NCI-H2196 (cell line): ENCODE results near the gene ELMOD3.
A peak's percentile ranks its signal among the peaks of the same experiment; 100 is the strongest.
"Not testable (repeated sequence)": the region's sequence is repeated elsewhere in the genome, so short reads cannot be mapped to it uniquely, and the experiment has no call there.

Source experiments
- DNase-seq: peaks from one replicate; lab custom pipeline; 2025; ENCODE audit not compliant: unreplicated experiment; lab: John Stamatoyannopoulos, UW

ELMOD3 gene

DNA sequence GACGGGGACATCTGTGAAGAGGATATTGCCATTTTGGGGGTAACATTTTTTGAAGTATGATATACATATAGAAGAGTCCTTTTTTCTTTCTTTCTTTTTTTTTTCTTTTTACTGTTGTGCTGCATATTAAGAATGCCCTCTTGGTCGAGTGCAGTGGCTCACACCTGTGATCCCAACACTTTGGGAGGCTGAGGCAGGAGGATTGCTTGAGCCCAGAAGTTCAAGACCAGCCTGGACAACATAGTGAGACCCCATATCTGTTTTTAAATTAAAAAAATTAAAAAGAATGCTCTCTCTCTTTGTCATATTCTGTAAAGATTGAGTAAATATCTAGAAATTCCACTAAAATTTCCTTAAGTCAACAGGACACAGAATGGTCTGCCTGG lies 67.5 kb downstream of the ELMOD3 start:
- DNase-seq = no peak

DNA sequence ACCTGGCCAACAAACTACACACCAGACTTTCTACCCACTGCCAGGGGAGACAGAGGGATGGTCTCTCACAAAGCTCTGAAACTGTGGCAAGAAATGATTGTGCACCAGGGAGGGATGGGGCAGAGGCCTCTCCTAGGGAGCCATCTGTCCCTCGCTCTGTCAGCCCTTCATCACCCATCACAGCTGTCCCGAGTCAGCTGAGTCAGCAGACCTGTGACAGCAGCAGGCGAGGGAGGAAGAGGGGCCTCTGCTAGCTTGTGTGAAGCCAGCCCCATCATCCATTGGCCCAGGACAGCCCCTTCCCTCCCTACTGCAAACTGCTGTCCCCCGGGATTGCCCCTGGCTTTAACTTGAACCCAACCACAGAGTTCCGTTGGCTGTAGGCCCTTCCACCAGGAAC lies 69.0 kb downstream of the ELMOD3 start:
- DNase-seq = no peak

DNA sequence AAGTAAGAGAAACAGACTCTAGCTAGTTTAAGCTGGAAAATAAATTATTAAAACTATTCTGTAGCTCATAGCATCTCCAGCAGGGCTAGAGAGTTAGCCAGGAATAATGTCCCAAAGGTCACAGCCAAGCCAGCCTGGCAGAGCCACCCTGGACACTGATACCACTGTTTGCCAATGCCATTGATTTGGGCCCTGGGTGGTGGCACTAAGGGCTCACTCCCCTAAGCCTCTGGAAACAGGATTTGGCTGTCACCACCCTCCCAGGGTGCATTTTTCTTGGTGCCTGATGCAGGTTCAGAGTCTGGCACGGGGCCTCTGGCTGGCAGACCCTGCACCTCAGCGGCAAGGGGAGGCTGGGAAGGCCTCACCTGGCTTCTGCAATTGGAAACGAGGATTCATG lies 71.0 kb downstream of the ELMOD3 start:
- DNase-seq = no peak

DNA sequence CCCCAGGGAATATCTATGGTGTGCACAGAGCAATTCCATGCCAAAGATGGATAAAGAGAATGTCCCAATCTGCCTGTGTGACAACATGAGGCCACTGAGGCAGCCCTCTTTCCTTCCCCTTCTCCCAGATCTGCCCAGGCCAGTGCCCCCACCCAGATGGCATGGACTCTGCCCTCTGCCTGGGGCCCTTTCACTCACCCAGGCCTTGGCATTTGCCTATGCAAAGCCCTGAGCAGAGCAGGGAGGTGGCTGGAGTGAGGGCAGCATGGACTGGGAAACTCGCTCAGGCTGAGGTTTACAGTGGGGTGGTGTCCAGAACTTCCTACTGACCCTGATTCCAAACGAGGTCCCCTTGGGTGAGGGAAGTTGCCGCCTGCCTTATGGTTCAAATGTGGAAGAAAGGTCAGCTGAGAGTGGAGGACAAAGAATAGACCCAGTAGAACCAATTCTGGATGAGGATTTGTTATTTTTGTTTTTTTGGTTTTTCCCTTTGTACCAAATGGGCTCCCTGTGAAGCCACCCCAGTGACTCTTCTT lies 72.8 kb downstream of the ELMOD3 start:
- DNase-seq = no peak

DNA sequence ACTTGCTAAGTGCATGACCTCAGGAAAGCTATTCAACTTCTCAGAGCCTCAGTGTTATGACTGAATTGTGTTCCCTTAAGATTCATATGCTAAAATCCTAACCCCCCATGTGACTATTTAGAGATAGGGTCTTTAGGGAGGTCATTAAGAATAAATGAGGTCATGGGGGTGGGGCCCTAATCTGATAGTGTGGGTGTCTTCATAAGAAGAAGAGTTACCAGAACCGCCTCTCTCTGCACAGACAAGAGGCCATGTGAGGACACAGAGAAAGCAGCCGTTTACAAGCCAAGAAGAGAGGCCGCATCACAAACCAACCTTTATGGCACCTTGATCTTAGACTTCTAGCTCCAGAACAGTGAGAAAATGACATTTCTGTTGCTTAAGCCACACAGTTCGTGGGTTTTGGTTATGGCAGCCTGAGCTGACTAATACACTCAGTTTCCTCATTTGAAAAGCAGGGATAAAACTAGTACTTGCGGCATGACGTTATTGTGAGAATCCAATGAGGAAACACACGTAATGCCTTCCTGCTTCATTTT lies 73.8 kb downstream of the ELMOD3 start:
- DNase-seq = no peak

DNA sequence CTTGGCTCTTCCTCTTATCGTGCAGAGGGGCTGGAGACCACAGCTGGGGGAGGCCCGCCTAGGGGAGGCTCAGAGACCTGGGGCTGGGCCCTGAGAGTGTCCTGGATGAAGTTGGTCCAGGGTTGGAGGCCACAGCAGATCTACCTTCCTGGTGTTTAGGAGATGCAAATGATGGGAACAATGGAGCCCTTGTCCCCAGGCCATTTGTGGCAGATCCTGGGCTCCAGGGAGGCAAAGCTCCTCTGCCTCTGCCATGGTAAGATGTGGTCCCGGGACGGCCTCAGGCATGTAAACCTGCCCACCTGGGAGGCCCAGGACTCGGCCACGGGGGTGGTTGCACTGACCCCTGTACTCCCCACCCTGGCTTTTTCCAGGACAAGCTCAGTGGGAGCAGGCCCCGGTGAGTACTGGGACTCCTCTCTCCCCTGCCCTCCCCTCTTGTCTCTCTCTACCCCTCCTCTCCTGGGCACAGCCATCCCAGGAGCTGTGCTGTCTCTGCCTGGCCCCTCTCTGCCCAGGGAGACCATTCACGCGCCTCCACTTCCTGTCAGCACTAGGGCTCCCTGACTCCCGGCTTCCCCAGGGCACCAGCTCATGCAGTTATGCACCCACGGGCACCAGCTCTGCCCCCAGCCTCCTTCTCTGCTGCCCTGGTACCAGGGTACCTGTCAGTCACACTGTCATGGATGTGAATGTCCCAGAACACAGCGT lies 74.8 kb downstream of the ELMOD3 start:
- no peak for DNase-seq

DNA sequence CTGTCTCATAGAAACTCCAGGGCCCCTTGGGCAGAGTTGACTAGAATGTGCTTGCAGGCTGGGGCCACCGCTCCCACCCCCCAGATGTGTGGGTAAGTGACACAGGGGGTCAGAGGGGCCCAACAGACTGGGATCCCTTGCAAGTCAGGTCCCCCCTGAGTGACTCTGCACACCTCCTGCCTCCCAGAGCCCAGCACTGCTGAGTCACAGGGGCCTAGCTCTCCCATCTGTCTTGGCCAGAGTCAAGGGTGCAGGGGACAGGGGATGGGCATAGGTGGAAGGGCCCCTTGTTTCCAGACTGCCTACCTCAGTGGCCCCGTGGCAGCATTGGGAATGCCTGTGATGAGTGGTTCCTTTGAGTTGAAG lies 75.3 kb downstream of the ELMOD3 start:
- no peak for DNase-seq

DNA sequence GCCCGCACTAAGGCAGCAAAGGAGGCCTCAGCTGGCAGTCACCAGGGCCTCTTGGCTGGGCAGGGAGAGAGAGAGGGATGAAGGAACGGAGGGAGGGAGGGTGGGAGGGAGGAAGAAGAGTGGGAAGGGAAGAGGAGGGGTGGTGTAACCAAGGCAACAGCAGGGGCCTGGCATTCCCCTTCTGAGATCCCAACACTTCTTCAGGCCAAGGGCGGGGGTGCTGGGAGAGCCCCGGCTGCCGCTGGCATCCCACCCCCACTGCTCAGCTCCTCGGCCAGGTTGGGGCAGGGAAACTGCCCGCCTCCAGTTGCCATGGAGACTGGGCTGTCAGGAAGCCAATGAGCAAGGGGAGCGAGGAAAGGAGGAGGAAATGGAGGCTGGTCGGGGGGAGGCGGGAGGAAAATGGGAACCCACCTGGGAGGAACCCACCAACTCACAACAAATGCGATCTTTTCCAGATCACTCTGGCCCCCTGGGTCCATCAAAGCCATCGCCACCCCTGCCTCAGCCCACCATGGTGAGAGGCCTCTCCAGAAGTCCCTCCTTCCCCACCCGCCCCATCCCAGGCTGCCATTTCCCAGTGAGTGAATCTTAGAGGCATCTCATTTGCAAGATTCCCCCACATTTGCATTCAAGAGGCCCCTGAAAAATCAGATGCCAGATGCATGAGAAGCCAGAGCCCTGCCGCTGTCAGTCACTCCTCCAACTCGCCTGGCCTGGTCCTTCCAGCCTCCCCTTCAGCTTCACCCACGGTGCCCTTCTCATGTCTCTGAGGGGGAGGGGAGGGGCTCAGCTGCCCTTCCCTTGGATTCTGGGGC lies 76.4 kb downstream of the ELMOD3 start:
- DNase-seq = peak; percentile 22

DNA sequence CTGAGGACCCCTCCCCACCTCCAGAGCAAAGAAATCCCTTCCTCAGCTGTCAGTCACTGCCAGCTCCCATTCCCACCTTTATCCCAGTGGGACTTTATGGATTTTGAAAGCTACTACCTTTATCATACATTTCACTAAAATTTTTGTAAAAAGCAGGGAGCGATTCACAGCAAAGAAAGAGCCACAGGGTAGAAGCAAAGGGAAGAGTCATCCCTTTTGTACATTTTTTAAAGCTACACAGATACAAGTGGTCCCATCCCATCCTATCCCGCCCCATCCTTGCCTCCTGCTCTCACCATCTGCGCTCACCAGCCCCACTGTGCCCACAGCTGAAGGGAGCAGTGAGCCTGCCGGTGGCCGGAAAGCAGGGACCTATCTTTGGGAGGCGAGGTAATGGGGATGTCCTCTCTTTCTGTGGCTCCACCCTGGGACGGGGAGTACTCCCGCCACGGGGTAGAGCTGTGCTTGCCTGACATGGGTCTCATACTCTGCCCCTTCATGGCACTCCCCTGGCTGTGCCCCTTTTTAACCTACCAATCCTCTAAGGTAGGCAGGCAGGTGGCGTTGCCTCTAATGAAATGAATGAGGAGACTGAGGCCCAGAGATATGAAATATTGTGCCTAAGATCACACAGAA lies 77.1 kb downstream of the ELMOD3 start:
- DNase-seq = no peak

DNA sequence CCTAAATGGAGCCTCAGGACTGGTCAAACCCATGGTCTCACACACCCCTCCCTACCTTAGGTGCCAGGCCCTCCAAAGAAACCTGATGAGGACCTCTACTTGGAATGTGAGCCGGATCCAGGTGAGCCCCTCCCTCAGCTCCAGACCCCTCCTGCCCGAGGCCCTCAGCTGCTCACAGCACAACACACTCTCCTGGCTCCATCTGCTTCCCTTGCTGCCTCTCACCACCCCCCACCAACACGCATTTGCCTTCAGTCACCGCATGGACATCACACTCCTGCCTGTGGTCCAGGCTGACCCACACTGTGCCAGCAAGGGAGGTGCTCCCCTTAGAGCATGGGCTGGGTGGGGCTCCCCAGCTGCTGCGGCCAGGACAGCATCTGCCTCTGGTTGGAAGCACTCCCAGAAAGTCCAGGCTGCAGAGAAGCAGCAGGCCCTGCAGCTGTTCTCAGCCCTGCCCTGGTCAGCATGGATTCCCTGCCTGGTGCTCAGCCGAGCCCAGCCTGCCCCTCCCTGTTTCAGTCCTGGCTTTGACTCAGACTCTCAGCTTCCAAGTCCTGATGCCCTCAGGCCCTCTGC lies 79.0 kb downstream of the ELMOD3 start:
- peak; percentile 80 for DNase-seq

DNA sequence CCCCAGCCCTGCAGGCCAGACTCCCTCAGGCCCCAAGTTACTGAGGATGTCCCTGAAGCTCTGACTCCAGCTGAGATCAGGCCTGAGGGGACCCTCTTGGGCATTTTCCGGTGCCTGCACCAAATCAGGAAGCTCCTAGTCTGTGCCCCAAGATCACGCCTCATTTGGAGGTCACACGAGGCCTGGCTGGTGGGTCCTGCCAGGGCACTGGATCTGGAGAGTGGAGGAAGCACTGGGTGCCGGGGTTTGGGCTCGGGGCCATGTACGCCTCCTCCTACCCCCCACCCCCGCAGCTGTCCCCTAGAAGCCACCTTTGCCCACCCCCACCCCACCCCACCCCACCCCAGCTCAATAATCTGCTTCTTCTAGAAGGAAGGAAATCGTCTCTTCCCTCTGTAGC lies 80.1 kb downstream of the ELMOD3 start:
- DNase-seq = no peak

DNA sequence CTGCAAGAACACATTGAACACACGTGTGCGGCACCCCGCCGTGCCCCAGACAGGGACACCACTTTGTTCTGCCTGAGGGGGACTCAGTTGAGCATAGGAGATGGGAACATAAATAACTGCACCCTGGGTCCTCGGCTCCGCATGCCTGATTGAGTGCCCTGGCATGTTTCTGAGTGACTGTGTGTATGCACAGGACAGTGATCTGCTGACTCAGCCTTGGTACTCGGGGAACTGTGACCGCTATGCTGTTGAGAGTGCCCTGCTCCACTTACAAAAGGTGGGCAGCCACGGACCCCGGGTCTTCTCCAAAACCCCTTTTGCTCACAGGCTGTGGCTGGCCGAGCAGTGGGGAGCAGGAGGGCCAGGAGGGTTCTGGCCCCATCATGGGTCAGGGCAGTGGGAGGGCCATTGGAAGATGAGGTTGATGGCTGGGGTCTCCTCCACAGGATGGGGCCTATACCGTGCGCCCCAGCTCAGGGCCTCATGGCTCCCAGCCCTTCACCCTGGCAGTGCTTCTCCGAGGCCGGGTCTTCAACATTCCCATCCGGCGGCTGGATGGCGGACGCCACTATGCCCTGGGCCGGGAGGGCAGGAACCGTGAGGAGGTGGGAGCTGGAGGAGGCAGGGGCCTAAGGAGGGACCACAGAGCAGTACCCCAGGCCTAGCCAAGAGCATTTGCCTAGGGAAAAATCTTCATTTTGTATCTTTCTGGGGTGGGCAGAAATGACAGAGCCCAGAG lies 80.8 kb downstream of the ELMOD3 start:
- no peak for DNase-seq

DNA sequence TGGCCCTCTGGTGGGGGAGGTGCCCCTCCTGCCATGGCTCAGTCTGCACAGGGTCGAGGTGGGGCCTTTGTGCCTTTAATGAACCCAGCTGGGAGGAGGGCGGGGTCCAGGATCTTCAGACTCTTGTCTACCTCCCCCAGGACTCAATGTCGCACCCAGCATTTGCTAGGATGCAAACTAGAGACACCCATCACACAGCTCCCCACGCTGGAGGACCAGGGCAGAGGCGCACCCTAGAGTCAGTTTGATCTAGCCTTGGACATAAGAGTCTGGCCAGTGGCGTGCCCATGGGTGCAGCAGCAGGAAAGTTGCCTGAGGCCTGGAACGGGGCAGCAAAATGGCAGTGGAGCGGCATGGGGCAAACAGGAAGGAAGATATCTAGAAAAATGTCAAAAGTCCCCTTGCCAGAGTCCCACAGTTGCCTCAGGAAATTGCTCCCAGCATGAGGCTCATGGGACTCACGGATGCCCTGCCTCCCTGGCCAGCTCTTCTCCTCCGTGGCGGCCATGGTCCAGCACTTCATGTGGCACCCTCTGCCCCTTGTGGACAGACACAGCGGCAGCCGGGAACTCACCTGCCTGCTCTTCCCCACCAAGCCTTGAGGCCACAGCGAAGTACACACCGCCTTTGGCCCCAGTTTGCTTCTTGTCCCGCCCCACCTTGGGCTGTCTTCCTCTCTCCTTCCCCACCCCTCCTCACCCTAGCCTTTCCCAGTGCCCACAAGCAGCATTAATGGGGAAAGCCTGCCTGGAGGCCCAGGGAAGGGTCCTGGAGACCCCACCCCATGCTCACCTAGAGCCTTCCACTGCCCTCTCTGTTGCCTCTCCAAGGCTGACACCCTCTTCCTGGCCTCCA lies 81.6 kb downstream of the ELMOD3 start:
- DNase-seq = no peak

DNA sequence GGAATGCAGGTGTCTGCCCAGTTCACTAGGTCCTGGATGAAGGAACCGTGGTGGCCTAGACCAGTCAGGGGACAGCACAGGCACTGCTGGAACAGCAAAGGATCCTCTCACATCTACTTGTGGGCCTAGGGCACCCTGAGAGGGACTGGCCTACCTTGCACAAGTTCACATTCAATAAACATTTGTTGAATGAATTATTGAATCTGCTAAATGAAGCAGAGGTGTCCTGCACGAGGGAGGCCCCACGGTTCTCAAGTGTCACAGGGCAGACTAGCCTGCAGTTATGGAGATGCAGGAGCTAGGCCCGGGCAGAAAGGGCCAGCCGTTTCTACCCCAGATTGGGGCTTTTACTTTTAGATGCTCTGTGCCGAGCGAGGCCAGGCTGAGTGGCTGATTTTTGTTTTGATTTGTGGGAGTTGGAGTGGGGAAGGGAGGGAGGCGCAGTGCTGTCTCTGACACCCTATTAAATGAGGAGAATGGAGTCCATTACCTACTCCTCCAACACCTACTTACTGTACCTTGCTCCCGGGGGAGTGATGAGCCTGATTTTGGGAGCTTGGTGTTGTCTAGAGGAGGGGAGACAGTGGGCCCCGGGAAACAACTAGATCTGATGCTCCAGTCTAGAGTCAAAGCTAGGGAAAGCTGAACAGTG lies 82.4 kb downstream of the ELMOD3 start:
- no peak for DNase-seq

DNA sequence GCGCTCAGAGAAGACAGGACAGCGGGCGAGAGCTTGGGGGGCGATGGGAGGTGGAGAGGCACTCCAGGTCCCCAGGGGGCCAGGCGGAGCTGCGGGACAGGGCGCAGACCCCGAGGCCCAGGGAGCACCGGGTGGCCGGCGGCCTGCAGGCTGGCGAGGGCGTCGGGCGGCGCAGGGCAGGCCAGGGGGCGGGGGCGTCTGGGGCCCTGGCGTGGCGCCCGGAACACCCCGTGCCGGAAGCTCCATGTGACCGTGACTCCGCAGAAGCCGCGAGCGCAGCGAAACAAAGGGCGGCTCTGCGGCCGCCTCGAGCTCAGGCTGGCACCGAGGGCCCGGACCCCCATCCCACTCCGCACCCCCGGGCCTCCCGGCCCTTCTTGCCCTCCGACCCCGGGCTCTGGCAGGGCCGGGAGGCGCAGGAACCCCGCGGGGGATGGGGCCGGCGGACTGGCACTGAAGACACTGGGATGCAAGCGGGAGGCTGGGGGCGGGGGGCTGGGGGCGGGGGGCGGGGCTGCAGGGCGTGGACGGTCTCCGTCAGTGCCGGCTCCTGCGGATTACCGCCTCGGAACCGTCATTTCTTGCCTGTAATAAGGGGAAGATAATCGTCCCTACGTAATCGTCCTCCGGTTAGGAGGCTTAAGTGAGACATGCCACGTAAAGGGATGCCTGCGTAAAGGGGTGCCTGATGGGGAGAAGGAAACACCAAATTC lies 83.1 kb downstream of the ELMOD3 start:
- peak; percentile 66 for DNase-seq

DNA sequence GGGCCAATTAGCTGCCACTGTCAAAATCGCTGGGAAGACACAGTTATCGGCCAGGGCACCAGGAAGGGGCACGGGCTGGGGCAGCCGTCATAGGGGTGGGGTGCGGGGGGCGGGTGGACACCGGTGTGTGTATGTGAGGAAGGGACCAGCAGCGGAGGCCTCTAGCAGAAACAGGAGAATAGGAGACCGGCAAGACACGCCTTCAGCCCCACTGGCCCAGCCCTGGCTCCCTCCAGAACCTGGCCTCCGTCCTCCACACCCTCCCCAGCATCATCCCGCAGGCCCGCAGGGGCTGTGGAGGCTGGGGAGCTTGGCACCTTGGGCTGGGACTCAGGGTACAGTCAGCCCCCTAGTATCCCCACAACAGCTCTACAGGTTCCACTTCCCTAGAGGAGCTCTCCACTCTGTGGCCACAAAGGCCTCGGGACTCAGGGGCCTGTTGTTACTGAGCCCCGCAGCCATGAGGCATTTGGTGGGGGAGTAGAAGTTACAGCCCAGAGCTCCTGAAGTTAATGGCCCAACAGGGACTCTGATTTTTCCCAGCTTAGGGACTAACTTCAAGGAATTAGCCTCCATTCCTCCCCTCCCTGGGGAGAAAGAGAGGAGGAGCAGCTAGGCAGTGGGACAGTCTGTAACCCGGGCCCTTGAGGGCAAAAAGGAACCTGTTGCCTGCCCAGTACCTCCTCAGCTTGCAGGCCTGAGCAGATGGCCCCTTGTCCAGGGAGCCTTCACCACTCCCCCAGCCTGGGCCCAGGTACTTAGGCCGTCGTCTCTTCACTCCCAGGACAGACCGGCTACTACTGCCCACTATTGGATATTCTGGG lies 83.8 kb downstream of the ELMOD3 start:
- DNase-seq = no peak

DNA sequence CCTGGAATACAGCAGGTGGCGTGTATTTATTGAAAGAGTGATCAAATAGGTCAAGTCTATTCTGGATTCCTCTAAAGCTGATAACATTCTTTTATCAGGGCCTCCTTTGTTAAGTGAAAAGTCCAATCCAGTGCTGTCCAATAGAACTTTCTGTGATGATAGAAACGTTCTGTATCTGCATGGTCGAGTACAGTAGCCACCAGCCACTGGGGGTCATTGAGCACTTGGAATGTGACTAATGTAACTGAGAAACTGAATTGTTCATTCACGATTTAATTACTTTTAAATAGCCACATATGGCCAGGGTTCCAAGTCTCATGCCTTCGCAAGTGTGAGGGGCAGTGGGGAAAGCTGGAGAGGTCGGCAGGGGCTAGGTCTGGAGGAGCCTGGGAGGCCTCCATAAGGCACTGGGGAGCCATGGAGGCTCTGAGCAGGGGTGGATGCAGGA lies 84.5 kb downstream of the ELMOD3 start:
- DNase-seq = no peak

DNA sequence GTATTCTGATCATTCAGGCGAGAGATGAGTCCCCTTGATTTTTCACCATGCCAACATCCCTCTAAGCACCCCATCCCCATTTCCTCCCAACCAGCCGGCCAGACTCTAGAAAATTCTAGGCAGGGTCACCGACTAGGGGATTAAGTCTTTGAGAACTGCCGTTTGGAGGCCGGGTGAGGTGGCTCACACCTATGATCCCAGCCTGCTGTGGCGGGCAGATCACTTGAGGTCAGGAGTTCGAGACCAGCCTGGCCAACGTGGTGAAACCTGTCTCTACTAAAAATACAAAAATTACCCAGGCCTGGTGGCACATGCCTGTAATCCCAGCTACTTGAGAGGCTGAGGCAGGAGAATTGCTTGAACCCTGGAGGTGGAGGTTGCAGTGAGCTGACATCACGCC lies 85.0 kb downstream of the ELMOD3 start:
- DNase-seq = not testable (repeated sequence)
